H1 (cell line): ENCODE data around the gene POLDIP3. TPM values are rescaled to one million over a fixed set of nuclear protein-coding genes. Genes with fewer than 3 reads are reported as not detected.

Experiments
- CTCF ChIP-seq, 3 experiments: IDR thresholded peaks; 1 replicate in 2 of 3; 2 replicates in 1 of 3; pipeline versions ENCODE4 v1.5.1 to v1.6.1; 2011; ENCODE audit warnings: low read length in 3 of 3, mild to moderate bottlenecking in 3 of 3, inconsistent platforms in 2 of 3, low read depth in 1 of 3, moderate library complexity in 1 of 3; ENCODE audit not compliant: insufficient read depth in 1 of 3; ENCODE audit errors: control extremely low read depth in 1 of 3
- TAF7 ChIP-seq: optimal IDR thresholded peaks from 2 replicates; pipeline ENCODE3; 2011; ENCODE audit warnings: low read depth, mild to moderate bottlenecking, inconsistent platforms, low read length, moderate library complexity, borderline replicate concordance
- polyA plus RNA-seq, 7 experiments: library from polyadenylated mRNA; depleted of rRNA in 3 of 7; stranded (reverse) in 5 of 7; unstranded in 2 of 7; fragments of >200 nt in 5 of 7; fragments of 200-250 nt in 2 of 7; gene quantifications; 1 replicate in 5 of 7; 2 replicates in 1 of 7; 4 replicates in 1 of 7; pipeline versions ENCODE4 v1.2.1 to v1.2.3, GENCODE V29; 2011 to 2013; ENCODE audit warnings: missing spikeins in 2 of 7, mixed read lengths in 2 of 7
- total RNA-seq: library from RNA; stranded (reverse); fragmentation: NEBNext Ultra II Directional; extraction: Animal tissue kit (Norgen Biotek cat#: 25700); gene quantifications from 2 replicates; pipeline ENCODE4 v1.2.1, GENCODE V29; 2021

POLDIP3 gene
- total and polyA plus RNA-seq, 2 of the 8 experiments (the other 6 are each of a cell fraction or from before 2014, with no cell fraction given), result 43.5 to 84.6 TPM

GRCh38 chr22:42630901-42631602 is 16.4 kb upstream of the POLDIP3 start (continued):
- TF ChIP-seq CTCF (IDR thresholded peaks at IDR 0.05; ENCODE audit: control extremely low read depth in 1 of 3, insufficient read depth in 1 of 3, low read depth in 1 of 3, low read length in 3 of 3) (no peak), TAF7 (no peak)
